NT2/D1 (cell line): ENCODE measurements around the gene MAP2K5.

Source experiments
- YY1 ChIP-seq: IDR thresholded peaks from 2 replicates; pipeline ENCODE4 v1.6.1; 2011; ENCODE audit not compliant: insufficient read length, insufficient read depth
- ZNF274 ChIP-seq: IDR thresholded peaks from 2 replicates; pipeline ENCODE4 v1.6.1; 2011; ENCODE audit warnings: mild to moderate bottlenecking, low read depth, low read length

DNA sequence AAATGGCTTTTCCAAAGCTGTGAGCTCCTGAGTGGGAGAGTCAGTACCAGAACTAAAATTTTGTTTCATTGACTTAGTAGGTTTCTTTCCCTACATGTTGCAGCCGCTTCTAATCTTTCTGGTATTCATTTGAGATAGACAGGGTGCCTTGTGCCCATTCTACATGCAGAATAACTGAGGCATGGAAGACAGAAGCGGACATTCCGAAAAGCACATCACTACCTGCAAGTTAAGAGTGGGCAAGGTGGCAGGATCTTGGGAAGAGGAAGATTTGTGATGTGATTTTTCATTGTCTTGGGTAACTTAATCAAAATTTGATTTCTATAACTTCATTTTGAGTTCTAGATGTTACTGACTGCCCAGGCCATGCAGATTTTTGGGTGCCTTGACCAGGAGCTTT is 2.0 kb downstream of the MAP2K5 start:
- TF ChIP-seq YY1: no peak
- TF ChIP-seq ZNF274: no peak
